IMR-90 (cell line): ENCODE measurements around the gene KCTD13. TPM values are rescaled to one million over a fixed set of nuclear protein-coding genes. Genes with fewer than 3 reads are reported as not detected.

Experiments
- ATAC-seq: fragments of 200-7000 bp; cut with Tn5 transposase; 2 replicates; pipeline ENCODE4 v1.9.1; 2020; ENCODE audit warnings: low read depth, mild to moderate bottlenecking, moderate library complexity
- BruUV-seq: library from RNA; stranded (reverse); fragments of 400-500 nt; replicated peaks from 2 replicates; lab custom pipeline; 2021; lab: Mats Ljungman, UMichigan
- CTCF ChIA-PET: fragments of 300-600 bp; formaldehyde crosslinking; extraction: SDS; loops from one replicate; lab custom pipeline; 2021; ENCODE audit warnings: antibody characterized with exemption; lab: Yijun Ruan, JAX
- POLR2A ChIA-PET: fragments of 300-600 bp; sonication (Branson Sonifier 250); formaldehyde crosslinking; loops from one replicate; lab custom pipeline; 2022; ENCODE audit warnings: antibody characterized with exemption; ENCODE audit not compliant: unreplicated experiment; lab: Charles Lee
- DNase-seq: peaks from one replicate; pipeline ENCODE4 v3.0.0; 2013
- H2AFZ ChIP-seq: replicated peaks from 2 replicates; pipeline ENCODE3; 2013; ENCODE audit warnings: low read length, mild to moderate bottlenecking; ENCODE audit not compliant: poor library complexity
- H2AK5ac ChIP-seq: 2 replicates; pipeline ENCODE4 v1.6.1; 2013; ENCODE audit warnings: low read depth, low read length, inconsistent platforms
- H2AK9ac ChIP-seq: replicated peaks from 2 replicates; pipeline ENCODE3; 2013; ENCODE audit warnings: mild to moderate bottlenecking, low read depth, low read length, moderate library complexity; ENCODE audit not compliant: poor library complexity
- H2BK120ac ChIP-seq: 2 replicates; pipeline ENCODE4 v1.6.1; 2013; ENCODE audit warnings: low read depth, low read length, inconsistent platforms
- H2BK15ac ChIP-seq: 3 replicates; pipeline ENCODE4 v1.6.1; 2013; ENCODE audit warnings: low read depth, low read length, inconsistent platforms
- H2BK20ac ChIP-seq: 2 replicates; pipeline ENCODE4 v1.6.1; 2013; ENCODE audit warnings: low read depth, mild to moderate bottlenecking, inconsistent platforms, low read length, moderate library complexity
- H2BK5ac ChIP-seq: 2 replicates; pipeline ENCODE4 v1.6.1; 2013; ENCODE audit warnings: mild to moderate bottlenecking, low read depth, low read length, inconsistent platforms; ENCODE audit not compliant: poor library complexity, severe bottlenecking
- H3K14ac ChIP-seq: replicated peaks from 2 replicates; pipeline ENCODE4 v1.6.1; 2013; ENCODE audit warnings: low read depth, low read length, inconsistent platforms
- H3K18ac ChIP-seq: 2 replicates; pipeline ENCODE4 v1.6.1; 2013; ENCODE audit warnings: low read depth, low read length, control low read depth
- H3K23ac ChIP-seq: 2 replicates; pipeline ENCODE4 v1.6.1; 2013; ENCODE audit warnings: low read depth, low read length, inconsistent platforms
- H3K27ac ChIP-seq: 2 replicates; pipeline ENCODE4 v1.5.1; 2013; ENCODE audit warnings: mild to moderate bottlenecking, control low read depth, low read length; ENCODE audit not compliant: insufficient read depth
- H3K27me3 ChIP-seq: 2 replicates; pipeline ENCODE4 v1.6.1; 2013; ENCODE audit warnings: low read length; ENCODE audit not compliant: control insufficient read depth, insufficient read depth
- H3K36me3 ChIP-seq: 2 replicates; pipeline ENCODE4 v1.6.1; 2013; ENCODE audit warnings: low read length, mixed read lengths; ENCODE audit not compliant: control insufficient read depth, insufficient read depth
- H3K4ac ChIP-seq: 2 replicates; pipeline ENCODE4 v1.6.1; 2013; ENCODE audit warnings: low read depth, low read length, inconsistent platforms
- H3K4me1 ChIP-seq: 2 replicates; pipeline ENCODE4 v1.6.1; 2013; ENCODE audit warnings: low read length, mixed read lengths; ENCODE audit not compliant: control insufficient read depth, insufficient read depth
- H3K4me2 ChIP-seq: 2 replicates; pipeline ENCODE4 v1.6.1; 2013; ENCODE audit warnings: low read depth, mild to moderate bottlenecking, control low read depth, low read length, moderate library complexity
- H3K4me3 ChIP-seq: 2 replicates; pipeline ENCODE4 v1.5.1; 2013; ENCODE audit warnings: low read depth, mild to moderate bottlenecking, control low read depth, low read length, moderate library complexity; ENCODE audit not compliant: insufficient read depth
- H3K56ac ChIP-seq: 2 replicates; pipeline ENCODE4 v1.6.1; 2013; ENCODE audit warnings: low read length, inconsistent platforms; ENCODE audit not compliant: insufficient read depth; ENCODE audit errors: extremely low read depth
- H3K79me1 ChIP-seq, 2 experiments: 2 replicates each; pipeline ENCODE4 v1.6.1; 2013; ENCODE audit warnings: low read length in 2 of 2, inconsistent platforms in 1 of 2, low read depth in 1 of 2
- H3K9ac ChIP-seq: 2 replicates; pipeline ENCODE4 v1.6.1; 2013; ENCODE audit warnings: low read depth, low read length, control low read depth
- H3K9me1 ChIP-seq: 2 replicates; pipeline ENCODE4 v1.6.1; 2013; ENCODE audit warnings: low read length, inconsistent platforms; ENCODE audit not compliant: insufficient read depth
- H3K9me3 ChIP-seq: 2 replicates; pipeline ENCODE4 v1.6.1; 2013; ENCODE audit warnings: low read length; ENCODE audit not compliant: control insufficient read depth, insufficient read depth
- H4K20me1 ChIP-seq: 2 replicates; pipeline ENCODE4 v1.6.1; 2013; ENCODE audit warnings: low read length, inconsistent platforms; ENCODE audit not compliant: insufficient read depth
- H4K5ac ChIP-seq: 2 replicates; pipeline ENCODE4 v1.6.1; 2013; ENCODE audit warnings: mild to moderate bottlenecking, low read depth, low read length, control low read depth
- H4K8ac ChIP-seq, 2 experiments: 2 replicates each; pipeline ENCODE4 v1.6.1; 2013; ENCODE audit warnings: low read depth in 2 of 2, low read length in 2 of 2, control low read depth in 1 of 2, inconsistent platforms in 1 of 2
- H4K91ac ChIP-seq: 2 replicates; pipeline ENCODE4 v1.6.1; 2013; ENCODE audit warnings: low read depth, low read length, inconsistent platforms; ENCODE audit not compliant: insufficient read depth
- CHD1 ChIP-seq: IDR thresholded peaks from 2 replicates; pipeline ENCODE4 v1.6.1; 2012; ENCODE audit warnings: low read depth, low read length, improper control_type of control experiment
- CTCF ChIP-seq: conservative IDR thresholded peaks from 2 replicates; pipeline ENCODE4 v1.5.1; 2012; ENCODE audit warnings: mild to moderate bottlenecking, low read depth, low read length, improper control_type of control experiment
- MAZ ChIP-seq: IDR thresholded peaks from 2 replicates; pipeline ENCODE4 v1.6.1; 2012; ENCODE audit warnings: low read depth, mild to moderate bottlenecking, low read length, improper control_type of control experiment, moderate library complexity, borderline replicate concordance
- MXI1 ChIP-seq: IDR thresholded peaks from 2 replicates; pipeline ENCODE4 v1.6.1; 2012; ENCODE audit warnings: low read depth, mild to moderate bottlenecking, low read length, moderate library complexity, borderline replicate concordance
- SMC3 ChIP-seq: fragments of 150-350 bp; IDR thresholded peaks from 2 replicates; pipeline ENCODE4 v1.6.1; 2016; ENCODE audit warnings: low read depth, mild to moderate bottlenecking, antibody characterized with exemption, low read length, moderate library complexity
- WGBS, 2 experiments: methylation state at CpG; one replicate each; pipeline versions ENCODE4 v1.1.5 to v1.1.7; 2013; ENCODE audit warnings: missing lambda C conversion rate in 2 of 2; ENCODE audit not compliant: insufficient read length in 1 of 2; ENCODE audit errors: extremely low coverage in 2 of 2; 5-methylcytosine and 5-hydroxymethylcytosine counted together
- dilution Hi-C: fragments of 300-500 bp; cut with HindIII; formaldehyde crosslinking; loops from one replicate; pipeline ENCODE4 v1.14.3; 2018; ENCODE audit warnings: low sequenced_read_pairs; ENCODE audit not compliant: unreplicated experiment
- in situ Hi-C: fragments of 300-500 bp; cut with MboI; formaldehyde crosslinking; loops from 3 replicates; pipeline ENCODE4 v1.14.3; 2019; ENCODE audit warnings: low sequenced_read_pairs, inconsistent platforms, mixed read lengths
- intact Hi-C: fragments of 100-400 bp; cut with micrococcal nuclease; formaldehyde crosslinking; loops from 2 replicates; pipeline ENCODE4 v1.10.0; 2022
- polyA plus RNA-seq, 3 experiments: library from polyadenylated mRNA; depleted of rRNA; stranded (reverse); fragments of >200 nt; gene quantifications; 2 replicates each; pipeline ENCODE4 v1.2.3, GENCODE V29; 2012; ENCODE audit warnings: low replicate concordance in 1 of 3
- total RNA-seq: library from RNA; depleted of rRNA; stranded (reverse); fragments of >200 nt; gene quantifications from 2 replicates; pipeline ENCODE4 v1.2.3, GENCODE V29; 2012

The KCTD13 gene
- total and polyA plus RNA-seq, 2 of the 4 experiments (the other 2 are of a cell fraction), result 4.1 to 20.7 TPM

GRCh38 chr16:29860218-29860617 is 65.8 kb downstream of the KCTD13 start:
- no peak overlapping the region for H2BK5ac ChIP-seq
- H3K23ac ChIP-seq, result no peak overlapping the region
- ChIA-PET POLR2A (no interaction called here), CTCF (no interaction called here)
- no CpG with 5 or more reads among the region's 9 CpGs for WGBS, 2 experiments
- no peak overlapping the region for H3K27ac ChIP-seq
- peaks cover 22% of the 10 kb centered on the region for H3K36me3 ChIP-seq
- H3K56ac ChIP-seq, result no peak overlapping the region
- no peak overlapping the region for H4K8ac ChIP-seq
- no peak overlapping the region for H3K14ac ChIP-seq
- no peaks in the 10 kb centered on the region; the same call in 1 of the 2 replicates for H4K20me1 ChIP-seq
- intact Hi-C loops (loop anchor here (5.0 kb wide), 1 partner anchor 38 kb away; the partner anchor contains the start of gene MVP), dilution Hi-C loops (no loop called here), in situ Hi-C loops (no loop called here)
- no peak overlapping the region for H3K9ac ChIP-seq
- H2BK15ac ChIP-seq, result no peak overlapping the region
- H2AK9ac ChIP-seq, result no peak overlapping the region
- H3K4ac ChIP-seq, result no peak overlapping the region
- H3K27me3 ChIP-seq, result no peaks in the 10 kb centered on the region
- H3K4me3 ChIP-seq, result no peak overlapping the region
- BruUV-seq, result no TSS peak
- DNase-seq (no peak), ATAC-seq (no peak)
- H2BK20ac ChIP-seq, result no peak overlapping the region
- H2BK120ac ChIP-seq, result no peak overlapping the region
- no peak overlapping the region for H4K5ac ChIP-seq
- H2AFZ ChIP-seq, result no peak overlapping the region
- H3K9me3 ChIP-seq, result no peaks in the 10 kb centered on the region
- H3K18ac ChIP-seq, result no peak overlapping the region
- H3K79me1 ChIP-seq, result peaks cover 7 to 30% of the 10 kb centered on the region in 2 experiments; a peak in 3 of 4 replicates
- H2AK5ac ChIP-seq, result no peak overlapping the region
- TF ChIP-seq CHD1 (no peak), SMC3 (no peak), MAZ (no peak), MXI1 (no peak), CTCF (no peak)
- no peak overlapping the region for H3K4me2 ChIP-seq
- H3K9me1 ChIP-seq, result peaks cover 9% of the 10 kb centered on the region
- H4K91ac ChIP-seq, result no peak overlapping the region
- peaks cover 4% of the 10 kb centered on the region; the same call in 1 of the 2 replicates for H3K4me1 ChIP-seq
